CD4-positive, alpha-beta T cell treated with Interleukin-12 subunit alpha and Interleukin-12 subunit beta, for 1 hour (primary cell): ENCODE data around the gene AP4S1.

Experiments used
- DNase-seq: peaks from one replicate; pipeline ENCODE4 v3.0.0-alpha.2; 2020

The AP4S1 gene

GRCh38 chr14:31139301-31139847, 113.9 kb downstream of the AP4S1 start:
- no peak for DNase-seq

- no peak for DNase-seq
Observed at GRCh38 chr14:31142455-31143087, 117.1 kb downstream of the AP4S1 start.
